Measurements from ENCODE around the gene ZDHHC13. TPM values are rescaled to one million over a fixed set of nuclear protein-coding genes. Genes with fewer than 3 reads are reported as not detected.

Gene ZDHHC13, protein sequence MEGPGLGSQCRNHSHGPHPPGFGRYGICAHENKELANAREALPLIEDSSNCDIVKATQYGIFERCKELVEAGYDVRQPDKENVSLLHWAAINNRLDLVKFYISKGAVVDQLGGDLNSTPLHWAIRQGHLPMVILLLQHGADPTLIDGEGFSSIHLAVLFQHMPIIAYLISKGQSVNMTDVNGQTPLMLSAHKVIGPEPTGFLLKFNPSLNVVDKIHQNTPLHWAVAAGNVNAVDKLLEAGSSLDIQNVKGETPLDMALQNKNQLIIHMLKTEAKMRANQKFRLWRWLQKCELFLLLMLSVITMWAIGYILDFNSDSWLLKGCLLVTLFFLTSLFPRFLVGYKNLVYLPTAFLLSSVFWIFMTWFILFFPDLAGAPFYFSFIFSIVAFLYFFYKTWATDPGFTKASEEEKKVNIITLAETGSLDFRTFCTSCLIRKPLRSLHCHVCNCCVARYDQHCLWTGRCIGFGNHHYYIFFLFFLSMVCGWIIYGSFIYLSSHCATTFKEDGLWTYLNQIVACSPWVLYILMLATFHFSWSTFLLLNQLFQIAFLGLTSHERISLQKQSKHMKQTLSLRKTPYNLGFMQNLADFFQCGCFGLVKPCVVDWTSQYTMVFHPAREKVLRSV
- 12.9 to 17.8 TPM (median 16.2 TPM) in 5 replicates for total RNA-seq (2022; extraction: Qiagen RNA extraction)

DNA sequence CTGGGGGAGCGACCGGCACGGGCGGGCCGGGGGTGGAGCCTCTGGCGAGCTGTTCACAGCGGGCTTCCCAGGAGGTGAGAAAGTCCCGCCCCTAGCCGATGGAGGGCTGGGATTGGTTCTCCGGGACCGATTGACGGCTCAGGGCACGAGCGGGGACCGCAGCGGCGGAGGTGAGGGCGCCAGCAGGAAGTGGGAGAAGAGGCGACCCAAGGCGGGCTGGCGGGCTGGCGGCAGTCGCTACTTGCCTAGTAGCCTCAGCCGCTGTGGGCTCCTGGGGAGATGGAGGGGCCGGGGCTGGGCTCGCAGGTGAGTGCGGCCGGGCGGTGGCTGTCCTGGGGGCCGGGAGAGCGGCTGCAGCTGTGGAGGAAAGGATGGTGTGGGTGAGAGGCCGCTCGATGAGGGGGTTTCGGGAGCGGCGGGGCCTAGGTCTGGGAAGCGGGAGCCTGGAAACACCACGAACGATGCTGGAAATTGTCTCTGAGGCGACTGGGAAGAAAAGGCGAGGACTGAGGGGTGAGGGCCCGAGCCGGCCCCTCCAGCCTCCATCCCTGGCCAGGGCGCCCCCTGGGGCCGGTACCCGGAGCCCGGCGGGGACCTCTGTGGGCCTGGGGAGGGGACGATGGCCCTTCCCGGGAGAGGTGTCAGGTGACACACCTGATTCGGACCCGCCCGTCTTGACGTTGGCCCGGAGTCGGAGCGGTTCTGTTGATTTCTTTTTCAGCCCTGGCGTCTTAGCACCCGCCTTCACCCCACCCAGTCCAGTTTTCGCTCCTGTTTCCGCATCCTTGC, at the start of gene ZDHHC13:
TSS of gene ZDHHC13 (plus strand) at position 198 of the 789 bp plus-strand sequence. CDS start at position 280, 82 bp downstream.

DNA sequence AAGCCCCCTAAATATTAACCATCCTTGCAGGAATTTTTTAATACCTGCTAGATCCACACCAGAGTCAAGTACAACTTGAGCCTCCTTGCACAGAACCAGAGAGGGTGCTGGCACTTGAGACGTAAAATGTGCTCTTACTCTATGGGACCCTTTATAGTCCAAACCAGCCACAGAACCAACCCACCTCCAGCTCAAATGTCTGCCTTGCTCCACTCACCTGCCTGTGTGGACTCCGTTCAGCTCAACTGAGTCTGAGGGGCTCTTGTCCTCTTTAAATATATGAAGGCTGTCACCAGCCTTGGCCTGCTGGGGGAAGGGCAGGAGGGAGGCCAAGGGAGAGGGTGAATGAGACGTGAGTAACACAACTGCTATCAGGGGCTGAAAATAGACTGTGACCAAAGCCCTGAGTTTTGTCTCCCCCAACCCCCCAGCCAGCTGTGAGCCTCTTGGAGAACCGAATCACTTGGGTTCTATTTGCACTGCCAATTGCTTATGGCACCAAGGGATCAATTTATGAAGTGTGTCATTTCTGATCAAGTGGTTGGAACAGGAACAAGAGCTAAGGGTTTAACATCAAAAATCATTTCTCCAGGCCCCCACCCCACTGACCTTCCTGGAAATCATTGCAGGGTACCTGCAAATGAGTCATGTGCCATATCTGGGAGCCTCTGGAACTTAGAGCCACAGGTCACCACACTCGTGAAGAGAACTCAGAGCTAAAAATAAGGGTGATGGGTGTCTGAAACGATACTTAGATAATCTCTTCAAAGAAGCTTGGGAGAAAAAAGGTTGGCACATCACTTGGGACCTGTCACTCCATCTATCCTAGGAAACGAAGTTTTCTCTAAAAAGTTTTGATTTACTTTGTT, 85.0 kb downstream of the ZDHHC13 start, which contains the start of gene CSRP3:
TSS of gene CSRP3 (minus strand) at position 247 of the 869 bp plus-strand sequence. CDS start 9,535 bp downstream, outside the sequence.

Other genes with a start within 250 kb of the ZDHHC13 start
- gene MRGPRX1, start 177.8 kb upstream of the ZDHHC13 start, total RNA-seq (2022; extraction: Qiagen RNA extraction) = not detected in 5 replicates
- gene MRGPRX2, start 56.5 kb upstream of the ZDHHC13 start, total RNA-seq (2022; extraction: Qiagen RNA extraction) = not detected in 5 replicates
- not detected in 5 replicates for gene CSRP3, start 84.8 kb downstream of the ZDHHC13 start, total RNA-seq (2022; extraction: Qiagen RNA extraction)
- gene E2F8, start 123.8 kb downstream of the ZDHHC13 start, total RNA-seq (2022; extraction: Qiagen RNA extraction) = 5.4 to 6.9 TPM (median 6.1 TPM) in 5 replicates

All from A549 treated with dexamethasone at 1 μM for 4 hours (cell line).